Tibial nerve (tissue), 4 donors: ENCODE data around the gene GDF10. TPM values are rescaled to one million over a fixed set of nuclear protein-coding genes. Genes with fewer than 3 reads are reported as not detected.

Source experiments
- DNase-seq, 2 donors: peaks; one replicate each; pipeline ENCODE4 v3.0.0-alpha.2; 2019; ENCODE audit warnings: low spot score in 2 of 2
- H3K27ac ChIP-seq, 4 donors: fragments of 200-600 bp; sonication (generic) in 3 of 4; one replicate each; pipeline ENCODE4 v1.5.1; 2017 to 2019; ENCODE audit warnings: mild to moderate bottlenecking in 1 of 4
- H3K27me3 ChIP-seq, 2 donors: fragments of 200-600 bp; sonication (generic) in 1 of 2; one replicate each; pipeline versions ENCODE4 v1.5.1 to v1.6.0; 2017 to 2019
- H3K36me3 ChIP-seq, 3 donors: fragments of 200-600 bp; sonication (generic); one replicate each; pipeline ENCODE4 v1.5.1; 2018 to 2019
- H3K4me1 ChIP-seq, 4 donors: fragments of 200-600 bp; sonication (generic) in 3 of 4; one replicate each; pipeline ENCODE4 v1.5.1; 2017 to 2019
- H3K4me3 ChIP-seq, 4 donors: fragments of 200-600 bp; sonication (generic) in 3 of 4; one replicate each; pipeline ENCODE4 v1.5.1; 2017 to 2019; ENCODE audit warnings: mild to moderate bottlenecking in 1 of 4, moderate library complexity in 1 of 4
- H3K9me3 ChIP-seq, 4 donors: fragments of 200-600 bp; sonication (generic) in 3 of 4; one replicate each; pipeline ENCODE4 v1.5.1; 2017 to 2019
- CTCF ChIP-seq, 5 experiments: fragments of 200-600 bp in 3 of 5; fragments of 450-650 bp in 2 of 5; sonication (generic) in 3 of 5; IDR thresholded peaks; one replicate each; pipeline ENCODE4 v1.5.1; 2016 to 2019; ENCODE audit warnings: antibody characterized with exemption in 5 of 5, mild to moderate bottlenecking in 3 of 5, moderate library complexity in 2 of 5
- EP300 ChIP-seq, 2 donors: sonication (generic); formaldehyde crosslinking; IDR thresholded peaks; one replicate each; pipeline ENCODE4 v1.6.1; 2017; ENCODE audit warnings: antibody characterized with exemption in 2 of 2, mild to moderate bottlenecking in 1 of 2
- POLR2A ChIP-seq, 2 donors: fragments of 450-650 bp; IDR thresholded peaks; one replicate each; pipeline ENCODE4 v1.6.1; 2017; ENCODE audit warnings: antibody characterized with exemption in 2 of 2, mild to moderate bottlenecking in 2 of 2, moderate library complexity in 2 of 2
- WGBS, 2 donors: methylation state at CpG; one replicate each; pipeline ENCODE4 v1.1.5; 2018; 5-methylcytosine and 5-hydroxymethylcytosine counted together
- total RNA-seq, 4 donors: library from RNA; depleted of rRNA; stranded (reverse); fragments of >200 nt; gene quantifications; one replicate each; pipeline ENCODE4 v1.1.0, GENCODE V29; 2016

Gene GDF10
- total RNA-seq, 4 donors from 2014 or later, result 10.2 to 48.2 (median 22.9) TPM

DNA sequence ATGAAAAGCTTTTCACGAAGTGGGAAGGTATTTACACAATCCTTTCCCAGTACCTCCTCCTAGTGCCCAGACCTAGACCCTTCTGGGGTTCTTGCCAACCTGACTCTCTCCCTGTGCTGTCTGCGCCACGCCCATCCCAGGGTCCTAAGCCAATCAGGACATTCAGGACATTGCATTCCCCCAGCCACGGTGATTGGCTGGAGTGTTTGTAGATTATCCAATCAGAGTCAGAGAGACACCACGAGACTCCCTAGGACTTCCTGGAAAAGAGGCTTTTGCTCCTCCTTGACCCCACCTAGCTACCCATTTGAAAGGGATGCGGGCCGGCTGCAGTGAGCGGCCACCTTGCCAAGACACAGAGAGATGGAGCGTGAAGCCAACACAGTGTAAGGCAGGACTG lies 18.7 kb downstream of the GDF10 start:
- Histone ChIP-seq H3K36me3 (no peaks in the 10 kb centered on the region), H3K27ac (no peak overlapping the region), H3K4me3 (no peak overlapping the region), H3K4me1 (no peaks in the 10 kb centered on the region), H3K9me3 (no peaks in the 10 kb centered on the region), H3K27me3 (no peaks in the 10 kb centered on the region)
- no peak for DNase-seq
- 87 to 92% methylated on average over 9 of the region's 9 CpGs for WGBS, 2 donors
- TF ChIP-seq CTCF (IDR thresholded peaks at IDR 0.05) (no peak), EP300 (IDR thresholded peaks at IDR 0.05) (no peak), POLR2A (IDR thresholded peaks at IDR 0.05) (no peak)

GRCh38 chr10:47319784-47320183 lies 19.8 kb downstream of the GDF10 start:
- TF ChIP-seq CTCF (IDR thresholded peaks at IDR 0.05), result no peak
- no peak for TF ChIP-seq POLR2A (IDR thresholded peaks at IDR 0.05)
- no peak for TF ChIP-seq EP300 (IDR thresholded peaks at IDR 0.05)
- no peak for DNase-seq
- Histone ChIP-seq H3K4me3 (no peak overlapping the region), H3K27ac (no peak overlapping the region), H3K27me3 (no peaks in the 10 kb centered on the region), H3K4me1 (no peaks in the 10 kb centered on the region), H3K9me3 (no peaks in the 10 kb centered on the region), H3K36me3 (no peaks in the 10 kb centered on the region)
- WGBS, 2 donors, result 91 to 94% methylated on average over 8 of the region's 8 CpGs

DNA sequence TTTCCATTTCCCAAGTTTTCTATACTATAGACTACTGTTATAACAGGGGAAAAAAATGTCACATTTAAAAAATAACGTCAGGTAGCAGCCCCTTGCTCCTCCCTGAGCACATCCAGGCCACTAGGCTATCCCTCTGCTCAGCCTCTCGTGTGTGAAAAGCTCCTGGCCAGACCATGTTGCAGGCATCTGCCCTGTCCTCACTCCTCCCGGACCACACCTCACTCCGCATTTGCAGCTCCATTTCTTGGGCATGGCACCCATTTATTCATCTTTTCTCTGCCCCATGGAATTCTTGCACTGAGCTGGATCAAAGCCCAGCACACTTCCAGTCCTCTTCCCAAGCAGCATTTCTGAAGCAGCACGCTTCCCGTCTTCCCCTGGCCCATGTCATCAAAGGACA lies 20.8 kb downstream of the GDF10 start:
- Histone ChIP-seq H3K27ac (no peak overlapping the region), H3K9me3 (no peaks in the 10 kb centered on the region), H3K4me1 (no peaks in the 10 kb centered on the region), H3K27me3 (no peaks in the 10 kb centered on the region), H3K36me3 (no peaks in the 10 kb centered on the region), H3K4me3 (no peak overlapping the region)
- no peak for DNase-seq
- TF ChIP-seq CTCF (IDR thresholded peaks at IDR 0.05) (no peak), POLR2A (IDR thresholded peaks at IDR 0.05) (no peak), EP300 (IDR thresholded peaks at IDR 0.05) (no peak)
- WGBS, 2 donors, result 66 to 67% methylated on average over 6 of the region's 6 CpGs

DNA sequence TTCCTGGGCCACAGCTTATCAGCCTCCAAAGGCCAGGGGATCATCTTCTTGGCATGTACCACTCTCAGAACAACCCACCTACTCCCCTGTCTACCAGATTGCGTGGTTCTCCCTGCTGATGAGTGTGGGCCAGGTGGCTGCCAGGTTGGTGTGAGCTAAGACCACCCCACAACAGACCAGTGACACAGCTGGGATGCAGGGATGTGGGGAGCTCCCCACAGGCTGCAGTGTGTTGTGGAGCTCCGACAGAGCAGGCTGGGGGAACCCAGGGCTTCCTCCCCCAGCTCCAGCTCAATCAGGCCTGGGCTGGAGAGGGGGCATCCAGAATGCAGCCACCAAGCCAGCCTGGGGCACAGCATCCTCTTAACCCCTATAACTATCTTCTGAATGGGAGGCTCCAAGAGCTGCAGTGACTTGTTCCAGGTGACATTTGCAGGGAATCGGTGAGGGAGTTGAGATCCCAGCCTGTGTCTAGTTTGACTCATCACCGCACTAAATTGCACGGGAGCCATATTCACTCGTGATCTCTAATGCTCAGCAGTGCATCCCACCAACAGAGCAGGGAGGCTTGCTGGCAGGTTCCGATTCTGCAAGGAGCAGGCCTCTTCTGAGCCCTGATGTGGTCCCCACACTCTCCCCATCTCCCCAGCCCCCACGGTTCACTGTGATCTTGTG lies 21.7 kb downstream of the GDF10 start:
- no peak for DNase-seq
- Histone ChIP-seq H3K4me3 (no peak overlapping the region), H3K9me3 (no peaks in the 10 kb centered on the region), H3K36me3 (no peaks in the 10 kb centered on the region), H3K4me1 (no peaks in the 10 kb centered on the region), H3K27me3 (no peaks in the 10 kb centered on the region), H3K27ac (no peak overlapping the region)
- 84 to 91% methylated on average over 8 of the region's 8 CpGs for whole genome bisulfite sequencing, 2 donors
- TF ChIP-seq EP300 (IDR thresholded peaks at IDR 0.05) (no peak), CTCF (IDR thresholded peaks at IDR 0.05) (no peak), POLR2A (IDR thresholded peaks at IDR 0.05) (no peak)

GRCh38 chr10:47322300-47323061 lies 22.5 kb downstream of the GDF10 start, which contains the start of gene GDF2:
Gene GDF2 (plus strand): TSS chr10:47322454. CDS start chr10:47322669, 215 bp downstream.
- H3K36me3 ChIP-seq, result no peaks in the 10 kb centered on the region
- no peak within 1 kb of the TSS for H3K4me3 ChIP-seq
- no peaks in the 10 kb centered on the region for H3K9me3 ChIP-seq
- H3K27ac ChIP-seq, result no peak within 1 kb of the TSS
- H3K4me1 ChIP-seq, result no peaks in the 10 kb centered on the region
- TF ChIP-seq EP300 (IDR thresholded peaks at IDR 0.05) (no peak), POLR2A (IDR thresholded peaks at IDR 0.05) (no peak), CTCF (IDR thresholded peaks at IDR 0.05) (no peak)
- no peak for DNase-seq
- WGBS, 2 donors, result 86 to 87% methylated on average over 22 to 35 of the region's 35 CpGs
- H3K27me3 ChIP-seq, result no peaks in the 10 kb centered on the region
